Activated naive CD4-positive, alpha-beta T cell treated with anti-CD3 and anti-CD28 coated beads, Interleukin-2, amount 10 ng/mL, durations not matched to agents 7 days and 5 days (primary cell): ENCODE results near the gene RFC3.

Source experiments
- CTCF ChIA-PET: fragments of 350-600 bp; sonication (Branson Sonifier 250); formaldehyde crosslinking; loops from one replicate; lab custom pipeline; 2021; ENCODE audit warnings: antibody characterized with exemption; lab: Charles Lee
- DNase-seq: peaks from one replicate; pipeline ENCODE4 v3.0.0-alpha.2; 2020
- H3K27ac Mint-ChIP-seq: one replicate; pipeline ENCODE4 v1.8.0; 2021; ENCODE audit warnings: mild to moderate bottlenecking, moderate library complexity, mixed read lengths
- H3K27me3 Mint-ChIP-seq: one replicate; pipeline ENCODE4 v1.8.0; 2021; ENCODE audit warnings: mild to moderate bottlenecking, mixed read lengths
- H3K36me3 Mint-ChIP-seq: one replicate; pipeline ENCODE4 v1.8.0; 2021; ENCODE audit warnings: mixed read lengths
- H3K4me1 Mint-ChIP-seq: one replicate; pipeline ENCODE4 v1.8.0; 2021; ENCODE audit warnings: mixed read lengths
- H3K4me3 Mint-ChIP-seq: one replicate; pipeline ENCODE4 v1.8.0; 2021; ENCODE audit warnings: mild to moderate bottlenecking, moderate library complexity, mixed read lengths
- H3K9me3 Mint-ChIP-seq: one replicate; pipeline ENCODE4 v1.8.0; 2021; ENCODE audit warnings: mixed read lengths

The RFC3 gene

DNA sequence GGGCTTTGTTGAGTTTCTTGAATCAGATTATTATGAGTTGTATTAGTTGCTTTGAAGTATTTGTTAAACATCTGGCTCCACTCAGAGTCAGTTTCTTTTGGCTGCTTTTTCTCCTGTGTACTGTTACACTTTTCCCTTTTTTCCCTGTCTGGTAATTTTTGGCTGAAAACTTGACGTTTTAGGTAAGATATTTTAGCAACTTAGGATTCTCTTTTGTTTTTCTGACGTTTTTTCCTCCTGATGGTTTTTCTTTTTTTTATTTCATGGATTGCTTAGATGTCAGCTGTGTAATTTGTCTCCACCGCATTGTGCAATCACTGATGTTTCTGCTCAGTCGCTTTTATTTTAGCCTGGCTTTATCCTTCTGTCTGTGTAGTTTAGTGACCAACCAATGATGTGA, 20.7 kb downstream of the RFC3 start:
- H3K27ac Mint-ChIP-seq = no peak overlapping the region
- CTCF ChIA-PET = no interaction called here
- no peaks in the 10 kb centered on the region for H3K9me3 Mint-ChIP-seq
- no peaks in the 10 kb centered on the region for H3K4me1 Mint-ChIP-seq
- DNase-seq = no peak
- peaks cover 49% of the 10 kb centered on the region for H3K36me3 Mint-ChIP-seq
- no peak overlapping the region for H3K4me3 Mint-ChIP-seq
- H3K27me3 Mint-ChIP-seq = no peaks in the 10 kb centered on the region

DNA sequence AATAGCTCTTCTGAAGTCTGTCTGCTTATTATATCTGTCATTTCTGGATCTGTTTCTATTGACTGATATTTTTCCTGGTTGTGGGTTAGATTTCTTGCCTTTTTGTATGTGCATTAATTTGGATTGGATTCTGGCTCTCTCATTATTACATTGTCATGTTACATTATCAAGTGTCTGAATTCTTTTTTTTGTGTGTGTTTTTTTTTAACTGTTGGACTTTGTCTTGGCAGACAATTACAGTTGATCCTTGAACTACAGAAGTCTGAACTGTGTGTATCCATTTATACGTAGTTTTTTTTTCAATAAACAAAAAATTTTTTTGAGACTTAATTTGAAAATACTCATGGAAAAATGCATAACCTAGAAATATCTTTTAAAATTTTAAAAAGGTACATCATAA, 22.5 kb downstream of the RFC3 start:
- no peak for DNase-seq
- no peaks in the 10 kb centered on the region for H3K27me3 Mint-ChIP-seq
- no peak overlapping the region for H3K4me3 Mint-ChIP-seq
- no peaks in the 10 kb centered on the region for H3K9me3 Mint-ChIP-seq
- H3K27ac Mint-ChIP-seq = no peak overlapping the region
- CTCF ChIA-PET = interaction anchor here (0.6 kb wide), 2 partner anchors 13 to 880 kb away, joined by 3 to 4 read pairs; no protein-coding TSS in a partner anchor
- peaks cover 48% of the 10 kb centered on the region for H3K36me3 Mint-ChIP-seq
- no peaks in the 10 kb centered on the region for H3K4me1 Mint-ChIP-seq

GRCh38 chr13:33842207-33842606, 24.3 kb downstream of the RFC3 start:
- peaks cover 41% of the 10 kb centered on the region for H3K36me3 Mint-ChIP-seq
- no peaks in the 10 kb centered on the region for H3K27me3 Mint-ChIP-seq
- H3K4me1 Mint-ChIP-seq = no peaks in the 10 kb centered on the region
- no peak overlapping the region for H3K4me3 Mint-ChIP-seq
- H3K9me3 Mint-ChIP-seq = no peaks in the 10 kb centered on the region
- CTCF ChIA-PET = no interaction called here
- no peak overlapping the region for H3K27ac Mint-ChIP-seq
- no peak for DNase-seq

DNA sequence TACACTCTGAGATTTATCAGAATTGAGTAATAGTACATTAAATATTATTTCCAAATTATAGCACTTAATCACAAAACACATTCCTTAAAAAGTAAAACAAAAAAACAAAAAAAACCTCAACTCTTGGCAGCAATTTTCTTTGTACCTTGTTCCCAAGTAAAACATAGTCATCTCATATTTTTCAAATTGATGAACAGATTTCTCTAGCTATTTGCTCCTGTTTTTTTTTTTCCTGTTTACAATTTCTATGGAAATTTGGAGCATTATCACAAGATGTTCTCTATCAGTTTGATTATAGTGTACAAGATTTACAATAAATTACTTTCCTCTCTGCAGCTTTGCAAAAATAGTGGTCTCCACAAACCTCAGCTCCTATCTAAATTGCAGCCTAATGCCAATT, 25.0 kb downstream of the RFC3 start:
- Mint-ChIP-seq H3K27ac (no peak overlapping the region), H3K4me3 (no peak overlapping the region), H3K27me3 (no peaks in the 10 kb centered on the region), H3K4me1 (no peaks in the 10 kb centered on the region), H3K36me3 (peaks cover 48% of the 10 kb centered on the region), H3K9me3 (no peaks in the 10 kb centered on the region)
- DNase-seq = no peak
- CTCF ChIA-PET = no interaction called here

GRCh38 chr13:33845572-33846302, 27.8 kb downstream of the RFC3 start:
- CTCF ChIA-PET = interaction anchor here (0.7 kb wide), 1 partner anchor 436 kb away, joined by 4 read pairs; no protein-coding TSS in a partner anchor
- Mint-ChIP-seq H3K27me3 (no peaks in the 10 kb centered on the region), H3K27ac (no peak overlapping the region), H3K4me1 (no peaks in the 10 kb centered on the region), H3K4me3 (no peak overlapping the region), H3K36me3 (peaks cover 40% of the 10 kb centered on the region), H3K9me3 (no peaks in the 10 kb centered on the region)
- DNase-seq = no peak

DNA sequence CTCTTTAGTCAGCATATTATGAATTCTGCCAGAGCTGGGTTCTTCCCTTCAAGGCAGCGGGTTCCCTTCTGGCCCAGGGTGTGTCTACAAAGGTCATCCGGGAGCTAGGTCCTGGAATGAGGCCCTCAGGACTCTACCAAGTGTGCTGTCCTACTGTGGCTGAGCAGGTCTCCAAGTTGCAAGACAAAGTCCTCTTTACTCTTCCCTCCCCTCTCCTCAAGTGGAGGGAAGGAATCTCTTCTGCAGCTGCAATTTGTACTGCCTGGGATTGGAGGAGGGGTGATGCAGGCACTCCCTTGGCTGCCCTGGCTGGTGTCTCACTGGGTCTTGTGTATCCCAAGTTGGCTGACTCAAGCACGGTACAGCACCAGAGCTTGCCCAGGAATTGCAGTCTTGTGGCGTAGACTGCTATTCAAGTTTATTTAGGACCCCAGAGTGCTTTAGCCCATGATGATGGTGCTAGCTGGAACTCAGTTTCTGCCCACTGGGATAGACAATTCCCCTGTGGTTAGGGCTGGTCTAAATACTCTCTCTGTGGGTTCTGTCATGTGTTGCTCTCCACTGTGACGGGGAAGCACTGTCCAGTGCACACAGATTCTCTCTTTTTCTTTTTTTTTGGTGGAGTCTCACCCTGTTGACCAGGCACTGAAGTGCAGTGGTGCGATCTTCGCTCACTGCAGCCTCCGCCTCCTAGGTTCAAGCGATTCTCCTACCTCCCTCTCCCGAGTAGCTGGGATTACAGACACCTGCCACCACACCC, 28.5 kb downstream of the RFC3 start:
- DNase-seq = no peak
- Mint-ChIP-seq H3K27ac (peak overlapping the region; percentile 34), H3K9me3 (no peaks in the 10 kb centered on the region), H3K4me1 (no peaks in the 10 kb centered on the region), H3K36me3 (peaks cover 44% of the 10 kb centered on the region), H3K27me3 (no peaks in the 10 kb centered on the region), H3K4me3 (no peak overlapping the region)
- CTCF ChIA-PET = no interaction called here

DNA sequence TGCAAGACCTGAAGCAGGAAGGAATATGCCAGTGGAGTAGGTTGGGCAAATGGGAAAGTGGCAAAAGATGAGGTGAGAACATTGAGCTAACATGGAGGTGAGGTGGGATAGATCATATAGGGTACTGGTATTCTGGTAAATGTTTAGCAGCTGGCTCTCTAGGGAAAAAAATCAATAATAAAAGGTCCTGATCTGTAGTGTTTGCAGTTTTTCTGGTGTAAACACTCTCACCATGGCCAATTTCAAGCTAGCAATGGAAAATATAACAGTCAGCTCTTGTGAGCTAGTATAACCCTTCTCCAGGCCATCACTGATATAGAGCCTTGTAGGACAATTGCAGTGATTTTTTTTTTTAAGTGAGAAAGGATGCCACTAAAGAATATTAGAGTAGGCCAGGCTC, 31.3 kb downstream of the RFC3 start:
- CTCF ChIA-PET = interaction anchor here (0.7 kb wide), 1 partner anchor 8 kb away, joined by 3 read pairs; no protein-coding TSS in a partner anchor
- H3K4me3 Mint-ChIP-seq = no peak overlapping the region
- H3K36me3 Mint-ChIP-seq = peaks cover 36% of the 10 kb centered on the region
- H3K27me3 Mint-ChIP-seq = no peaks in the 10 kb centered on the region
- no peak overlapping the region for H3K27ac Mint-ChIP-seq
- DNase-seq = no peak
- H3K4me1 Mint-ChIP-seq = no peaks in the 10 kb centered on the region
- H3K9me3 Mint-ChIP-seq = no peaks in the 10 kb centered on the region

DNA sequence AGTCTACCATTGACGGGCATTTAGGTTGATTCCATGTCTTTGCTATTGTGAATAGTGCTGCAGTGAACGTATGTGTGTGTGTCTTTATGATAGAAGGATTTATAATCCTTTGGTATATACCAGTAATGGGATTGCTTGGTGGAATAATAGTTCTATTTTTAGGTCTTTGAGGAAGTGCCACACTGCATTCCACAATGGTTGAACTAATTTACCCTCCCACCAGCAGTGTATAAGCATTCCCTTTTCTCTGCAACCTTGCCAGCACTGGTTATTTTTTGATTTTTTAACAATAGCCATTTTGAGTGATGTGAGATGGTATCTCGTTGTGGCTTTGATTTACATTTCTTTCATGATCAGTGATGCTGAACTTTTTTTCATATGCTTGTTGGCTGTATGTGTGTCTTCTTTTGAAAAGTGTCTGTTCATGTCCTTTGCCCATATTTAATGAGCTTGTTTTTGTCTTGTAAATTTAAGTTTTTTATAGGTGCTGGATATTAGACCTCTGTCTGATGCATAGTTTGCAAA, 37.5 kb downstream of the RFC3 start:
- CTCF ChIA-PET = no interaction called here
- Mint-ChIP-seq H3K36me3 (peaks cover 10% of the 10 kb centered on the region), H3K4me3 (no peak overlapping the region), H3K27ac (no peak overlapping the region), H3K4me1 (no peaks in the 10 kb centered on the region), H3K9me3 (no peaks in the 10 kb centered on the region), H3K27me3 (no peaks in the 10 kb centered on the region)
- DNase-seq = no peak

DNA sequence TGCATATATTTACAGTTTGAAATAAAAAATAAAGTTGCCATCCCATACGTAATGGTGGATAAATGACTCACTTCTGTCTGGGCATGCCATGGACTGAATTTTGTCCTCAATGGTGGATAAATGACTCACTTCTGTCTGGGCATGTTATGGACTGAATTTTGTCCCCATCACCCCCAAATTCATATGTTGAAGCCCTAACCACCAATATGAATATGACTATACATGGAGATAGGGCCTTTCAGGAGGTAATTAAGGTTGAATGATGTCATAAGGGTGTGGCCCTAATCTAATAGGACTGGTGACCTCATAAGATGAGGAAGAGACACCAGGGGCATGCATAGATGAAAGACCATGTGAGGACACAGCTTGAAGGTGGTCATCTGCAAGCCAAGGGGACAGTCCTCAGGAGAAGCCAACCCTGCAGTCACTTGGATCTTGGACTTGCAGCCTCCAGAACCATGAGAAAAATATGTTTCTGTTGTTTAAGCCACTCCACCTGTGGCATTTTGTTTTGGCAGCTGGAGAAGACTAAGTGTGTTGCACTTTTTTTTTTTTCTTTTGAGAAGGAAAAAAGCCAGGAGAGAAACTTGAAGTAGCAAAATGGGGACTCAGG, 41.8 kb downstream of the RFC3 start:
- H3K27me3 Mint-ChIP-seq = no peaks in the 10 kb centered on the region
- no peak overlapping the region for H3K4me3 Mint-ChIP-seq
- CTCF ChIA-PET = no interaction called here
- no peaks in the 10 kb centered on the region for H3K4me1 Mint-ChIP-seq
- no peaks in the 10 kb centered on the region for H3K9me3 Mint-ChIP-seq
- H3K27ac Mint-ChIP-seq = no peak overlapping the region
- DNase-seq = no peak
- peaks cover 5% of the 10 kb centered on the region for H3K36me3 Mint-ChIP-seq

DNA sequence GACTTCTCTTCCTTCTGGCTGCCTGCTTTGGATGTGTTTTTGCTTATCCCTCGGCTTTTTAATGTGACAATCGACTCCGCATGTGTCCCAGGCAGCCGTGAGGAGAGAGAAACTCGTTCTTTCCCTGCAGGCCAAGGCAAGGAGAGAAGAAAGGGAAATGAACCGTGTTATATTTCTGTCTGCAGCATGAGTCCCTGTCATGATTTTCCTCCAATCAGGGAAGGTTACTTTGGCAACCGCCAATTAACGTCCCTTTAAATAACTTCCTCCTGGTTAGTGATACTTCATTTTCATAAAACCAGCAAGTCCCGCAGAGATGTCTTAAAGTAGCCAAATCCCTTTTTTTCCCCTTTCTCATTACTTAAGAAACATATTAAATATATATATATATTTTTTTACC, 42.6 kb downstream of the RFC3 start:
- DNase-seq = no peak
- no peak overlapping the region for H3K27ac Mint-ChIP-seq
- H3K4me1 Mint-ChIP-seq = no peaks in the 10 kb centered on the region
- CTCF ChIA-PET = no interaction called here
- no peak overlapping the region for H3K4me3 Mint-ChIP-seq
- H3K9me3 Mint-ChIP-seq = no peaks in the 10 kb centered on the region
- peaks cover 3% of the 10 kb centered on the region for H3K36me3 Mint-ChIP-seq
- no peaks in the 10 kb centered on the region for H3K27me3 Mint-ChIP-seq

DNA sequence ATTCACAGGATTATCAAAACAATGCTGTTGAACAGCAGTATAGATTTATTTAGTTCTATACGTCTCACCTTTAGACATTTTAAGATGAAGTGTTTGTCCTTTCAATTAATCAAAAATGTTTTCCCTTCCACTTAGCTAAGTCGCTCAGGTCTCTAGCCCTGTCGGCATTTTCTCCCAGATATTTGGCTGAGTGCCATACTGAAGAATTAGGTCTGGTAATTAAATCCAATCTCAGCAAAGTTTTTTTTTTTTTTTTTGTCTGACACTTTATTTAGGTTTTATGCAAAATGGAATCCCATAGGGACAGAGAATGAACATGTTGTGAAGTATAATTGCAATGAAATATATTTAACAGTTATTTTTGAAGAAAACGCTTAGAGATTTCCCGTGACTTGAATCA, 44.1 kb downstream of the RFC3 start:
- DNase-seq = no peak
- no peaks in the 10 kb centered on the region for H3K27me3 Mint-ChIP-seq
- peaks cover 3% of the 10 kb centered on the region for H3K36me3 Mint-ChIP-seq
- H3K27ac Mint-ChIP-seq = no peak overlapping the region
- no peaks in the 10 kb centered on the region for H3K9me3 Mint-ChIP-seq
- no peak overlapping the region for H3K4me3 Mint-ChIP-seq
- CTCF ChIA-PET = no interaction called here
- no peaks in the 10 kb centered on the region for H3K4me1 Mint-ChIP-seq

GRCh38 chr13:33863188-33863789, 45.3 kb downstream of the RFC3 start:
- H3K27ac Mint-ChIP-seq = no peak overlapping the region
- no peak for DNase-seq
- peaks cover 3% of the 10 kb centered on the region for H3K36me3 Mint-ChIP-seq
- no peaks in the 10 kb centered on the region for H3K9me3 Mint-ChIP-seq
- no peaks in the 10 kb centered on the region for H3K27me3 Mint-ChIP-seq
- H3K4me3 Mint-ChIP-seq = no peak overlapping the region
- no peaks in the 10 kb centered on the region for H3K4me1 Mint-ChIP-seq
- CTCF ChIA-PET = no interaction called here

DNA sequence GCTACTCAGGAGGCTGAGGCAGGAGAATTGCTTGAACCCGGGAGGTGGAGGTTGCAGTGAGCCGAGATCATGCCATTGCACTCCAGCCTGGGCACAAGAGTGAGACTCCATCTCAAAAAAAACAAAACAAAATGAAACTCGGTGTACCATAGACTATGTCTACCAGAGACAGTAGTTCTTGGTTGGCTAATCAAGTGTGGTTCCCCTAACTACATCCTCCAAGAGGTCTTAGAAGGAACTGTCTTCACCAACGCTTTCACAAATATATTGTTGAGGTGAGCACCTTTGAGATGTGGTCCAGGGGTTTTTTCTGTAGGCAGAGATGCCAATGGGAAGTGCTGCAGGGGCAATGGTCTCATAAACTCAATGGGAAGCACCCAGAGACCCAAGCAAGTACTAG, 48.0 kb downstream of the RFC3 start:
- Mint-ChIP-seq H3K4me1 (no peaks in the 10 kb centered on the region), H3K27ac (no peak overlapping the region), H3K36me3 (peaks cover 3% of the 10 kb centered on the region), H3K27me3 (no peaks in the 10 kb centered on the region), H3K4me3 (no peak overlapping the region), H3K9me3 (no peaks in the 10 kb centered on the region)
- DNase-seq = no peak
- CTCF ChIA-PET = no interaction called here

GRCh38 chr13:33867472-33867871, 49.5 kb downstream of the RFC3 start:
- CTCF ChIA-PET = no interaction called here

More at GRCh38 chr13:33867472-33867871, 49.5 kb downstream of the RFC3 start:
- no peak overlapping the region for H3K27ac Mint-ChIP-seq
- no peaks in the 10 kb centered on the region for H3K9me3 Mint-ChIP-seq
- H3K27me3 Mint-ChIP-seq = no peaks in the 10 kb centered on the region
- DNase-seq = no peak
- no peak overlapping the region for H3K4me3 Mint-ChIP-seq
- no peaks in the 10 kb centered on the region for H3K4me1 Mint-ChIP-seq
- peaks cover 3% of the 10 kb centered on the region for H3K36me3 Mint-ChIP-seq
